ENCODE measurements around the gene PHLDA1. TPM values are rescaled to one million over a fixed set of nuclear protein-coding genes. Genes with fewer than 3 reads are reported as not detected.

The PHLDA1 gene
- total and polyA plus RNA-seq, 2 donors (not counting 3 experiments of a cell fraction or from before 2014, with no cell fraction given) = 14.1 to 30.8 TPM

DNA sequence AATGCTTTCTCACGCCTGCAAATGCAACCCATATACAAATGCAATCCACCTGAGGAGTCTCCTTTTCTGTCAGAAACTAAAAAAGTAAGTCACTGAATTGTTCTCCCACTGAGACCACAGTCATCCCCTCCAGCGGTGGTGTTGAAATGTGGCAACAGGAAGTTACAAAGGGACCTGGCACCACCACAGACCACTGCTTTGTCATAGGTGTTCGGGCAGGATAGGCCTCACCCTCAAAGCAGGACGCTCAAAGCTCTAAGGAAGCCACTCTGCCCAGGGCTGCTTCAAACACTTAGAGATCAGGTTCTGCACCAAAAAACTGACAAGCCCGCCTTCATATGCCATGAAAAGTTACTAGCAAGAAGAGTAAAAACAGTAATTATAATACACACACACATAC is 11.3 kb downstream of the PHLDA1 start:
- FAIRE-seq = no peak
- ChIA-PET POLR2A (no interaction called here), CTCF (interaction anchor here (1.0 kb wide), 3 partner anchors 12 to 205 kb away, joined by 3 to 6 read pairs (median 4); partner anchors contain the start of gene PHLDA1)
- Histone ChIP-seq H3K27ac (ENCODE audit: insufficient read depth, low read depth, low read length) (peak overlapping the region; percentile 82), H2AFZ (ENCODE audit: low read depth, low read length) (peak overlapping the region; percentile 30), H3K9ac (replicated peaks; ENCODE audit: extremely low read depth, insufficient read depth, low read length) (peak overlapping the region; percentile 40), H3K36me3 (ENCODE audit: control insufficient read depth in 2 of 2, extremely low read depth in 1 of 2, insufficient read depth in 2 of 2, low read length in 2 of 2) (no peaks in the 10 kb centered on the region), H3K4me1 (ENCODE audit: control insufficient read depth, extremely low read depth, insufficient read depth, low read length) (peaks cover 28% of the 10 kb centered on the region), H3K27me3 (ENCODE audit: control insufficient read depth in 2 of 2, insufficient read depth in 2 of 2, low read length in 2 of 2) (no peaks in the 10 kb centered on the region), H3K4me2 (ENCODE audit: insufficient read depth, low read length) (peak overlapping the region; percentile 72), H3K79me2 (ENCODE audit: control insufficient read depth, insufficient read depth, low read length) (no peaks in the 10 kb centered on the region), H3K4me3 (replicated peaks in 1 of 3; ENCODE audit: insufficient read depth in 1 of 3, low read depth in 1 of 3, low read length in 3 of 3) (no peak overlapping the region), H4K20me1 (replicated peaks; ENCODE audit: control insufficient read depth, extremely low read depth, insufficient read depth, low read length) (no peaks in the 10 kb centered on the region), H3K9me3 (replicated peaks; ENCODE audit: control insufficient read depth, insufficient read depth, low read length) (no peaks in the 10 kb centered on the region), H3K9me1 (replicated peaks; ENCODE audit: control insufficient read depth, extremely low read depth, insufficient read depth, low read length) (no peaks in the 10 kb centered on the region)
- intact Hi-C loops (cut with micrococcal nuclease) (loop anchor here (2.0 kb wide), 1 partner anchor 23 kb away; no protein-coding TSS in a partner anchor), dilution Hi-C loops (cut with MboI; ENCODE audit: extremely low pct_ligation_motif_present, low sequenced_read_pairs) (no loop called here)
- BruUV-seq (replicated peaks) = TSS peak; percentile 36
- no peak for DNase-seq (ENCODE audit: low read depth, low spot score)
- TF ChIP-seq JUN (IDR thresholded peaks at IDR 0.05; ENCODE audit: borderline replicate concordance, insufficient read depth, insufficient read length, low read depth) = no peak
- TF ChIP-seq, protein P1, sequence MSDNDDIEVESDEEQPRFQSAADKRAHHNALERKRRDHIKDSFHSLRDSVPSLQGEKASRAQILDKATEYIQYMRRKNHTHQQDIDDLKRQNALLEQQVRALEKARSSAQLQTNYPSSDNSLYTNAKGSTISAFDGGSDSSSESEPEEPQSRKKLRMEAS (IDR thresholded peaks at IDR 0.05; ENCODE audit: insufficient read depth, insufficient read length) = no peak
- TF ChIP-seq POLR2AphosphoS5 (IDR thresholded peaks at IDR 0.05; ENCODE audit: insufficient read depth, low read depth, low read length) = no peak
- TF ChIP-seq MYC (IDR thresholded peaks at IDR 0.05; ENCODE audit: low read depth, low read length) = no peak
- no peak for TF ChIP-seq GATA2 (IDR thresholded peaks at IDR 0.05; ENCODE audit: insufficient read depth, insufficient read length, low read depth, low read length)
- TF ChIP-seq, protein P2, sequence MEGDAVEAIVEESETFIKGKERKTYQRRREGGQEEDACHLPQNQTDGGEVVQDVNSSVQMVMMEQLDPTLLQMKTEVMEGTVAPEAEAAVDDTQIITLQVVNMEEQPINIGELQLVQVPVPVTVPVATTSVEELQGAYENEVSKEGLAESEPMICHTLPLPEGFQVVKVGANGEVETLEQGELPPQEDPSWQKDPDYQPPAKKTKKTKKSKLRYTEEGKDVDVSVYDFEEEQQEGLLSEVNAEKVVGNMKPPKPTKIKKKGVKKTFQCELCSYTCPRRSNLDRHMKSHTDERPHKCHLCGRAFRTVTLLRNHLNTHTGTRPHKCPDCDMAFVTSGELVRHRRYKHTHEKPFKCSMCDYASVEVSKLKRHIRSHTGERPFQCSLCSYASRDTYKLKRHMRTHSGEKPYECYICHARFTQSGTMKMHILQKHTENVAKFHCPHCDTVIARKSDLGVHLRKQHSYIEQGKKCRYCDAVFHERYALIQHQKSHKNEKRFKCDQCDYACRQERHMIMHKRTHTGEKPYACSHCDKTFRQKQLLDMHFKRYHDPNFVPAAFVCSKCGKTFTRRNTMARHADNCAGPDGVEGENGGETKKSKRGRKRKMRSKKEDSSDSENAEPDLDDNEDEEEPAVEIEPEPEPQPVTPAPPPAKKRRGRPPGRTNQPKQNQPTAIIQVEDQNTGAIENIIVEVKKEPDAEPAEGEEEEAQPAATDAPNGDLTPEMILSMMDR (IDR thresholded peaks at IDR 0.05; ENCODE audit: extremely low read depth in 1 of 2, insufficient read depth in 1 of 2, low read depth in 1 of 2, low read length in 2 of 2) = no peak
- no peak for TF ChIP-seq FOS (IDR thresholded peaks at IDR 0.05; ENCODE audit: borderline replicate concordance, insufficient read depth, low read length)
- TF ChIP-seq EZH2 (IDR thresholded peaks at IDR 0.05; ENCODE audit: borderline replicate concordance, low read depth, low read length, severe bottlenecking) = no peak
- no peak for TF ChIP-seq POLR2A (IDR thresholded peaks at IDR 0.05; ENCODE audit: low read depth, low read length)
